HCEC 1CT (cell line): ENCODE measurements around the gene TXLNB.
"Not testable (repeated sequence)": the region's sequence is repeated elsewhere in the genome, so short reads cannot be mapped to it uniquely, and the experiment has no call there.

Source experiments
- DNase-seq: peaks from one replicate; pipeline ENCODE4 v3.0.0-alpha.2; 2017

Gene TXLNB

GRCh38 chr6:139231206-139231605, 60.6 kb downstream of the TXLNB start:
- DNase-seq, result no peak

- DNase-seq, result peak; percentile 30
Observed at GRCh38 chr6:139230391-139230840, 61.4 kb downstream of the TXLNB start.

GRCh38 chr6:139228387-139228786, 63.4 kb downstream of the TXLNB start:
- not testable (repeated sequence) for DNase-seq

GRCh38 chr6:139219746-139220145, 72.1 kb downstream of the TXLNB start:
- no peak for DNase-seq

- peak; percentile 86 for DNase-seq
Observed at GRCh38 chr6:139219271-139219729, 72.5 kb downstream of the TXLNB start.

GRCh38 chr6:139212460-139212859, 79.3 kb downstream of the TXLNB start:
- DNase-seq, result not testable (repeated sequence)

- not testable (repeated sequence) for DNase-seq
Observed at GRCh38 chr6:139210766-139211165, 81.0 kb downstream of the TXLNB start.

GRCh38 chr6:139205843-139206242, 86.0 kb downstream of the TXLNB start:
- DNase-seq, result no peak

GRCh38 chr6:139204978-139205377, 86.8 kb downstream of the TXLNB start:
- DNase-seq, result no peak

- DNase-seq, result no peak
Observed at GRCh38 chr6:139201378-139201777, 90.4 kb downstream of the TXLNB start.

GRCh38 chr6:139198529-139199288, 93.1 kb downstream of the TXLNB start:
- no peak for DNase-seq

- DNase-seq, result no peak
Observed at GRCh38 chr6:139194740-139195139, 97.1 kb downstream of the TXLNB start.
